Activated CD4-positive, alpha-beta T cell treated with anti-CD3 and anti-CD28 coated beads, Interleukin-2, amount 10 ng/mL, durations not matched to agents 24 days and 14 days (primary cell): ENCODE results near the gene CYP1A2. TPM values are rescaled to one million over a fixed set of nuclear protein-coding genes. Genes with fewer than 3 reads are reported as not detected.
A peak's percentile ranks its signal among the peaks of the same experiment; 100 is the strongest.

Experiments used
- DNase-seq: peaks from one replicate; pipeline ENCODE4 v3.0.0; 2022
- H3K27ac Mint-ChIP-seq: one replicate; pipeline ENCODE4 v1.8.0; 2022; ENCODE audit warnings: mild to moderate bottlenecking, mixed read lengths
- H3K27me3 Mint-ChIP-seq: one replicate; pipeline ENCODE4 v1.8.0; 2022; ENCODE audit warnings: mixed read lengths
- H3K36me3 Mint-ChIP-seq: one replicate; pipeline ENCODE4 v1.8.0; 2022; ENCODE audit warnings: low read depth, mild to moderate bottlenecking, mixed read lengths
- H3K4me1 Mint-ChIP-seq: one replicate; pipeline ENCODE4 v1.8.0; 2021; ENCODE audit warnings: mixed read lengths
- H3K4me3 Mint-ChIP-seq: one replicate; pipeline ENCODE4 v1.8.0; 2022; ENCODE audit warnings: mild to moderate bottlenecking, moderate library complexity, mixed read lengths
- H3K9me3 Mint-ChIP-seq: one replicate; pipeline ENCODE4 v1.8.0; 2021; ENCODE audit warnings: mixed read lengths
- intact Hi-C: fragments of 100-400 bp; cut with micrococcal nuclease; formaldehyde crosslinking; loops from one replicate; pipeline ENCODE4 v1.15.1; 2023
- total RNA-seq: library from RNA; stranded (reverse); gene quantifications from 2 replicates; pipeline ENCODE4 v1.2.3, GENCODE V29; 2022

The CYP1A2 gene
- total RNA-seq, 1 donor from 2014 or later, result not detected

GRCh38 chr15:74775894-74776293 is 27.2 kb downstream of the CYP1A2 start:
- Mint-ChIP-seq H3K27ac (peak overlapping the region; percentile 96), H3K27me3 (no peaks in the 10 kb centered on the region), H3K4me3 (peak overlapping the region; percentile 23), H3K36me3 (peaks cover 2% of the 10 kb centered on the region), H3K4me1 (peaks cover 78% of the 10 kb centered on the region), H3K9me3 (no peaks in the 10 kb centered on the region)
- intact Hi-C loops, result no loop called here
- no peak for DNase-seq

- peak overlapping the region; percentile 82 for H3K4me3 Mint-ChIP-seq
- peaks cover 4% of the 10 kb centered on the region for H3K36me3 Mint-ChIP-seq
- intact Hi-C loops, result loop anchor here (1.0 kb wide), 1 partner anchor 11 kb away; no protein-coding TSS in a partner anchor
- H3K4me1 Mint-ChIP-seq, result peaks cover 75% of the 10 kb centered on the region
- no peaks in the 10 kb centered on the region for H3K27me3 Mint-ChIP-seq
- H3K27ac Mint-ChIP-seq, result peak overlapping the region; percentile 96
- H3K9me3 Mint-ChIP-seq, result no peaks in the 10 kb centered on the region
- DNase-seq, result peak; percentile 88
Measured at GRCh38 chr15:74776821-74777768, 28.4 kb downstream of the CYP1A2 start.

- DNase-seq, result no peak
- intact Hi-C loops, result loop anchor here (1.0 kb wide), 1 partner anchor 10 kb away; no protein-coding TSS in a partner anchor
- peak overlapping the region; percentile 96 for H3K27ac Mint-ChIP-seq
- peak overlapping the region; percentile 82 for H3K4me3 Mint-ChIP-seq
- H3K36me3 Mint-ChIP-seq, result peaks cover 8% of the 10 kb centered on the region
- peaks cover 72% of the 10 kb centered on the region for H3K4me1 Mint-ChIP-seq
- no peaks in the 10 kb centered on the region for H3K9me3 Mint-ChIP-seq
- H3K27me3 Mint-ChIP-seq, result no peaks in the 10 kb centered on the region
Measured at GRCh38 chr15:74777769-74778598, 29.3 kb downstream of the CYP1A2 start.

- no peak for DNase-seq
- peaks cover 71% of the 10 kb centered on the region for H3K4me1 Mint-ChIP-seq
- peak overlapping the region; percentile 96 for H3K27ac Mint-ChIP-seq
- H3K27me3 Mint-ChIP-seq, result no peaks in the 10 kb centered on the region
- no peaks in the 10 kb centered on the region for H3K9me3 Mint-ChIP-seq
- intact Hi-C loops, result no loop called here
- H3K4me3 Mint-ChIP-seq, result peak overlapping the region; percentile 82
- H3K36me3 Mint-ChIP-seq, result peaks cover 14% of the 10 kb centered on the region
Measured at GRCh38 chr15:74778599-74778970, 29.9 kb downstream of the CYP1A2 start.

GRCh38 chr15:74779162-74779648 is 30.6 kb downstream of the CYP1A2 start:
- no peaks in the 10 kb centered on the region for H3K27me3 Mint-ChIP-seq
- peaks cover 20% of the 10 kb centered on the region for H3K36me3 Mint-ChIP-seq
- no peak for DNase-seq
- no peaks in the 10 kb centered on the region for H3K9me3 Mint-ChIP-seq
- peaks cover 66% of the 10 kb centered on the region for H3K4me1 Mint-ChIP-seq
- H3K27ac Mint-ChIP-seq, result peak overlapping the region; percentile 96
- peak overlapping the region; percentile 82 for H3K4me3 Mint-ChIP-seq
- intact Hi-C loops, result no loop called here

GRCh38 chr15:74780523-74781430 is 32.1 kb downstream of the CYP1A2 start:
- Mint-ChIP-seq H3K4me3 (peak overlapping the region; percentile 98), H3K4me1 (peaks cover 66% of the 10 kb centered on the region)

GRCh38 chr15:74781431-74782258 is 33.0 kb downstream of the CYP1A2 start, which contains the start of gene CSK:
Gene CSK (plus strand): TSS chr15:74782080. CDS start chr15:74798298, 16,218 bp downstream.
- H3K36me3 Mint-ChIP-seq, result peaks cover 39% of the 10 kb centered on the region
- peak within 1 kb of the TSS; percentile 96 for H3K27ac Mint-ChIP-seq
- H3K27me3 Mint-ChIP-seq, result no peaks in the 10 kb centered on the region
- intact Hi-C loops, result loop anchor here (1.0 to 10.0 kb wide), 6 partner anchors 19 to 843 kb away; partner anchors contain the start of genes ARID3B, CLK3, SNUPN and UBL7
- no peaks in the 10 kb centered on the region for H3K9me3 Mint-ChIP-seq
- peak; percentile 95 for DNase-seq
- peak within 1 kb of the TSS; percentile 98 for H3K4me3 Mint-ChIP-seq
- peaks cover 66% of the 10 kb centered on the region for H3K4me1 Mint-ChIP-seq

More at GRCh38 chr15:74780523-74781430, 32.1 kb downstream of the CYP1A2 start:
- intact Hi-C loops, result loop anchor here (1.0 to 10.0 kb wide), 7 partner anchors 9 to 844 kb away; partner anchors contain the start of genes ARID3B, CLK3, SNUPN and UBL7
- Mint-ChIP-seq H3K27me3 (no peaks in the 10 kb centered on the region), H3K27ac (peak overlapping the region; percentile 96), H3K36me3 (peaks cover 35% of the 10 kb centered on the region), H3K9me3 (no peaks in the 10 kb centered on the region)
- peak; percentile 79 for DNase-seq

GRCh38 chr15:74782259-74783071 is 33.8 kb downstream of the CYP1A2 start:
- intact Hi-C loops, result loop anchor here (1.0 to 10.0 kb wide), 4 partner anchors 91 to 842 kb away; partner anchors contain the start of genes CLK3, SCAMP2, SNUPN and UBL7
- peak; percentile 90 for DNase-seq
- Mint-ChIP-seq H3K27ac (peak overlapping the region; percentile 93), H3K36me3 (peaks cover 39% of the 10 kb centered on the region), H3K27me3 (no peaks in the 10 kb centered on the region), H3K4me3 (peak overlapping the region; percentile 96), H3K4me1 (peaks cover 65% of the 10 kb centered on the region), H3K9me3 (no peaks in the 10 kb centered on the region)

- DNase-seq, result peak; percentile 84
Measured at GRCh38 chr15:74783072-74783807, 34.6 kb downstream of the CYP1A2 start.

GRCh38 chr15:74783808-74784175 is 35.1 kb downstream of the CYP1A2 start:
- peaks cover 52% of the 10 kb centered on the region for H3K36me3 Mint-ChIP-seq
- no peaks in the 10 kb centered on the region for H3K27me3 Mint-ChIP-seq
- no peak for DNase-seq
- no peaks in the 10 kb centered on the region for H3K9me3 Mint-ChIP-seq
- H3K27ac Mint-ChIP-seq, result peak overlapping the region; percentile 93
- H3K4me1 Mint-ChIP-seq, result peaks cover 64% of the 10 kb centered on the region
- intact Hi-C loops, result loop anchor here (1.0 to 10.0 kb wide), 4 partner anchors 90 to 841 kb away; partner anchors contain the start of genes CLK3, SCAMP2, SNUPN and UBL7
- peak overlapping the region; percentile 96 for H3K4me3 Mint-ChIP-seq

More at GRCh38 chr15:74783072-74783807, 34.6 kb downstream of the CYP1A2 start:
- H3K27me3 Mint-ChIP-seq, result no peaks in the 10 kb centered on the region
- H3K4me1 Mint-ChIP-seq, result peaks cover 65% of the 10 kb centered on the region
- H3K27ac Mint-ChIP-seq, result peak overlapping the region; percentile 93
- peak overlapping the region; percentile 96 for H3K4me3 Mint-ChIP-seq
- H3K36me3 Mint-ChIP-seq, result peaks cover 46% of the 10 kb centered on the region
- intact Hi-C loops, result loop anchor here (1.0 to 10.0 kb wide), 4 partner anchors 90 to 842 kb away; partner anchors contain the start of genes CLK3, SCAMP2, SNUPN and UBL7
- H3K9me3 Mint-ChIP-seq, result no peaks in the 10 kb centered on the region
